Ramos (cell line): ENCODE measurements around the gene CARD9.

Experiments
- in situ Hi-C: fragments of 300-500 bp; cut with MboI; formaldehyde crosslinking; loops from one replicate; pipeline ENCODE4 v1.14.3; 2022; ENCODE audit warnings: low sequenced_read_pairs; ENCODE audit not compliant: unreplicated experiment

The CARD9 gene

GRCh38 chr9:136339173-136339957 lies 34.1 kb downstream of the CARD9 start:
- in situ Hi-C loops: loop anchor here (5.0 kb wide), 1 partner anchor 303 kb away; no protein-coding TSS in a partner anchor

- in situ Hi-C loops: loop anchor here (5.0 kb wide), 1 partner anchor 304 kb away; no protein-coding TSS in a partner anchor
Measured at GRCh38 chr9:136338511-136338910, 35.0 kb downstream of the CARD9 start.

DNA sequence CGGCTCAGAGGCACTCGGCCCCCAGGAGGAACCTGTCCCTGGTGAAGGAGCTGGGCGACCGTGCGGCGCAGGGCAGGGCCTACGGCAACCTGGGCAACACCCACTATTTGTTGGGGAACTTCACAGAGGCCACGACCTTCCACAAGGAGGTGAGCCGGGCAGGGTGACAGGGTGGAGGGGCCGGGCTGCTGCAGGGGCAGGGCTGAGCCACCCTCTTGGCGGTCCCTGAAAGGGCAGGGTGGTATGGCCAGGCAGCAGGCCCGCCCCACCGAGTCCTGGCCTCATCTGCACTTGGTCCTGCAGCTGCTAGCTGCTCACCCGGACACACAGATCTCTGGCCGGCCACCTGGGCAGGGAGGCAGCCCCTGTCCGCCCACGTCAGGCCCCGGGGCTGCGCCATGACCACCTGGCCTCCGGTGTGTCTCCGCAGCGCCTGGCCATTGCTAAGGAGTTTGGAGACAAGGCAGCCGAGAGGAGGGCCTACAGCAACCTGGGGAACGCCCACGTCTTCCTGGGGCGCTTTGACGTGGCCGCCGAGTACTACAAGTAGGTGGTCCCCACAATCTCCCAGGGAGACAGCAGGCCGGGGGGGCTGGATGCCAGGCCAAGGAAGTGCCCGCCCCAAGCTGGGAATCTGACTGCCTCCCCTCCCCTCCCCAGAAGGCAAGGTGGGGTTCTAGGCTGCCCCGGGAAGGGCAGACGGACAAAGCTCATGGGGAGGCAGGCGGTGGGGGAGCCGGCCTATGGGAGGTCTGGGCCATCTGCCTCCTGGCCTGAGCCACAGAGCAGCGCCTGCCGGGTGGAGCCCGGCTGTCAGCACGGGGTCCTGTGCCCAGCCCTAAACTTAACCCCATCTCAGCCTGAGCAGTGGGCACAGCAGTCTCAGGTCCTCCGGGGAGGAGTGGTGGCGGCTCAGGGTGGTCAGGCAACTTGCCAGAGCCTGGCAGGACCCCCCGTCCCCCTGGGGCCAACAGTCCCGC lies 35.8 kb downstream of the CARD9 start:
- in situ Hi-C loops: loop anchor here (5.0 kb wide), 1 partner anchor 305 kb away; no protein-coding TSS in a partner anchor

GRCh38 chr9:136336881-136337280 lies 36.6 kb downstream of the CARD9 start:
- in situ Hi-C loops: loop anchor here (5.0 kb wide), 1 partner anchor 305 kb away; no protein-coding TSS in a partner anchor

DNA sequence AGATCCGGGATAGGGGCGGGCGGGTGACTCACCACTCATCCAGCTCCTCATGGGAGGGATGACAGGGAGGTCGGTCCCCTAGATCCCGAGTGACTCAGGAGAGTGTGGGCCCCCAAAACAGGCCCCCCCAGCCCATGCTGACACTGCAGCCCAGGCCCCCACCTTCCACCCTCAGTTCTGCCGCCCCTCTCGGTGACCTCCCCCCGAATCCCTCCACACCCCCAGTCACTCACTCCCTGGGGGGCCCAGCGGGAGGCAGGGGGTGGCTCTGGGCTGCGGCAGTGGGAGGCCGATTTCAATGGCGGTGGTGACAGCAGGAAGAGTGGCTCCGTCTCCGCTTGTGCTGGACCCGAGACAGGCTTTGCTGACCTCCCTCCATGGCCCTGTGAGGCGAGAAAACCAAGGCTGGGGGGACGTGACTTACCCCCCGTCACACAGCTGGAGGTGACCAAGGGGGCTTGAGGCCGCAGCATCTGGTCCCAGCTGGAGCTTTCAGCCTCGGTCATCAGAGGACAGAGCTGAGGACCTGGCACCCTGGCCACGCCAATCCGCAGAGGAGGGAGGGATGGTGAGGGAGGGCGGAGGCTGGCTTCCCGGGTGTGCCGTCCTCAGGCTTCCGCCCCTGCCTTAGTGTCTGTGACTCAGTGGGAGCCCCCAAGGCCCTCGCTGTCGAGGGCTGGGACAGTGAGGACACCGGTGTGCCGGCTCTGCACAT lies 37.2 kb downstream of the CARD9 start:
- in situ Hi-C loops: loop anchor here (5.0 kb wide), 1 partner anchor 306 kb away; no protein-coding TSS in a partner anchor

- in situ Hi-C loops: loop anchor here (5.0 kb wide), 1 partner anchor 307 kb away; no protein-coding TSS in a partner anchor
Measured at GRCh38 chr9:136335296-136336155, 37.9 kb downstream of the CARD9 start.

DNA sequence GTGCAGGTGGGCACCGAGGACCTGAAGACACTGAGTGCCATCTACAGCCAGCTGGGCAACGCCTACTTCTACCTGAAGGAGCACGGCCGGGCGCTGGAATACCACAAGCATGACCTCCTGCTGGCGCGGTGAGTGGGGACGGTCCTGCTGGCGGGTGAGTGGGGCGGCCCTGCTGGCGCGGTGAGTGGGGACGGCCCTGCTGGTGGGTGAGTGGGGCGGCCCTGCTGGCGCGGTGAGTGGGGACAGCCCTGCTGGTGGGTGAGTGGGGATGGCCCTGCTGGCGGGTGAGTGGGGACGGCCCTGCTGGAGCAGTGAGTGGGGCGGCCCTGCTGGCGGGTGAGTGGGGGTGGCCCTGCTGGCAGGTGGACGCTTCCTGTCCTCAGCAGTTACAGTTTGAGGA lies 38.9 kb downstream of the CARD9 start:
- in situ Hi-C loops: no loop called here

- in situ Hi-C loops: no loop called here
Measured at GRCh38 chr9:136333486-136333885, 40.0 kb downstream of the CARD9 start.

GRCh38 chr9:136333045-136333444 lies 40.4 kb downstream of the CARD9 start:
- in situ Hi-C loops: no loop called here

DNA sequence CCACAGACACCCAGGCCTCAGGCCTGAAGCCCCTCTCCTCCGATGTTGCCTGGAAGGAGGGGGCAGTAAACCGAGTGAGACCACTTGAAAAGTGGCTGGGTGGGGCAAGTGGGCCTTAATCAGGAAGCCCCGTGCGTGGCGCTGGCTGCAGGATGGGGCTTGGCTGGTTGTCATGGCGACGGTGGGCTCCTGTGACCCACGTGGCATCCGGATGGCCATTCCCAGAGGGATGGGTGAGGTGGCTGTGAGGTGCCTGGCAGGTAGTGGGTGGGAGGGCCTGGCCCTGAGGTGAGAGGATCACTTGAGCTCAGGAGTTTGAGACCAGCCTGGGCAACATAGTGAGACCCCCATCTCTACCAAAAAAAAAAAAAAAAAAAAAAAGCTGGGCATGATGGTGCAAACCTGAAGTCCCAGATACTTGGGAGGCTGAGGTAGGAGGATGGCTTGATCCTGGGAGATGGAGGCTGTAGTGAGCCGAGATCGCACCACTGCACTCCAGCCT lies 40.9 kb downstream of the CARD9 start:
- in situ Hi-C loops: no loop called here

DNA sequence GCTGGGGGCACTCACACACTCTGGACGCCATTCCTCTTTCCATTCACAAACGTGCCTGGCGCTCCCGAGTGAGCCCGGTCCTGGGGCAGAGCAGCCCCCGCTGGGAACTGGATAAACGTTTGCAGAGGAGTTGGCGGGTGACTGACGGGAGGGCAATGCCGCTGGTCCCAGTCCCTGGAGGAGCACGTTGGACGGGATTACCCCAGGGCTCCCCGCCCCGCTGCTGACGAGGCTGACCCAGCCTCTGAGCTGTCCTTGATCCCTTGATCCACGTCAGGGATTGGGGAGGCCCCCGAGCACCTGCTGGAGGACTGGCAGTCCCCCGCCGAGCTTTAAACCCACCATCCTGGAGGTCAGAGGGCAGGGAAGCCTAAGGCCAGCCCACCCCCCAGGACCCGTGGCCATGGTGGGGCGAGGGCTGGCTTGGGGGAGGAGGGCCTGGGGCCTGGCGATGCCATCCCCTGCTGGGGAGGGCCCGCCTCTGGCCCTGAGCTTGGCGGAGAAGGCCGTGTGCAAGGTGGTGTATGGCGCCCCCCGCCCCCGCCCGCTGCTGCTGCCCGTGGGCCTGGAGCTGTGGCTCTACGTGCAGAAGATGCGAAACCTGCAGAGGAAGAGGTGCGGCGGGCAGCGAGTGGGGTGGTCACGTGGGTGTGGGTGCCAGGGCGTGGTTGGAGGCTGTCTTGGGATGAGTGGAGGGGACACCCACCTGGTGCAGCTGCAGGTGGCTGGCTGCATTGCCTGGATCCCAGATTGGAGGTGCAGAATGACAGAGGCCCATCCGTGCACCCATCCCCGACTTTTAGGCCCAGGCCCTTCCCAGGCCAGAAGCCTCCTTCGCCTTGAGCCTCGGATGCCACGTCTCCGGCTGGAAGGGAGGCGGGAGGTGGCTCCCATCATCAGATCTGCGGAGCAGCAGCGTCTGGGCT lies 41.6 kb downstream of the CARD9 start:
- in situ Hi-C loops: no loop called here

DNA sequence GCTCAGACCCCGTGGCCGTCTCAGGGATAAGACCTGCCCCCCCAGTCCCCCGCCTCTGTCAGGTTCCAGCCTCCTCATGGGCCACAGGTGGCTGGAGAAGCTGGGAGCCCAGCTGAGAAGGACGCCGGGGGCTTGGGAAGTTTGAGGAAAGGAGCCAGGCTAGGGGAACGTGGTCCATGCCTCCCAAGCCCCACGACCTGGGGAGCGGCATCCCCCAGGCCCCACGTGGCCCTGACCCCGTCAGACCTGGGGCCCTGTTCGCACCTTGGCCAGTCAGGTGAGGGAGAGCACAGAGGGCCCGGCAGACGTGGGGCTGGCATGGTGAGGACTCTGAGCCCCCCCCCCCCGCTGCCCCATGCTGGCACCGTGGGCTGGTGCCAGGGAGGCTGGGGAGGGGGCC lies 42.4 kb downstream of the CARD9 start:
- in situ Hi-C loops: no loop called here

GRCh38 chr9:136330406-136330990 lies 43.0 kb downstream of the CARD9 start:
- in situ Hi-C loops: no loop called here

DNA sequence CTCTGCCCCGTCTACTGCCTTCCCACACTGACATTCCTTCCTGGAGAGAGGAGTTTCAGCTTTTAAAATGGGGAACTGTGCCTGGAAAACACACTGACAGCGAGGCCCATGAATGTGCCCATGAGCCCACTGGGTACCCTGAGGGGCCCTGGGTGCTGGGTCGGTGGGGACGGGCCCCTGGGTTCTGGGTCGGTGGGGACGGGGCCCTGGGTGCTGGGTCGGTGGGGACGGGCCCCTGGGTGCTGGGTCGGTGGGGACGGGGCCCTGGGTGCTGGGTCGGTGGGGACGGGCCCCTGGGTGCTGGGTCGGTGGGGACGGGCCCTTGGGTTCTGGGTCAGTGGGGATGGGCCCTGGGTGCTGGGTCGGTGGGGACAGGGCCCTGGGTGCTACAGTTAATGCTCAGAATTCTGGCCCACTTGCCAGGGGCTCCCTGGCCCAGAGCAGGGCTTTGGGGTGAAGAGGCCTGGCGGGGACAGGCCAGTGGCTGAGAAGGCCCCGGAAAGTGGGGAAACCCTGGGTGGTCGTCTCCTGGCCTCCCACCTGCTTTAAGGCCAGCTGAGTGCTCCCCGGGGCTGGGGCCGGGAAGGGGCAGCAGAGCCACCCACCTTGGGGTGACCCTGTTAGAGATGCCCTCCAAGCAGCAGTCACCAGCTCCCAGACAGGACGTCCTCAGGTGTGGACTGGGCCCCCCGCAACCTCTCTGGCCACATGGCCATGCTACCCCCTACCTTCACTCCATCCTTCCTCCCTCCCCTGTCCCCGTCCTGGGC lies 43.6 kb downstream of the CARD9 start:
- in situ Hi-C loops: no loop called here

DNA sequence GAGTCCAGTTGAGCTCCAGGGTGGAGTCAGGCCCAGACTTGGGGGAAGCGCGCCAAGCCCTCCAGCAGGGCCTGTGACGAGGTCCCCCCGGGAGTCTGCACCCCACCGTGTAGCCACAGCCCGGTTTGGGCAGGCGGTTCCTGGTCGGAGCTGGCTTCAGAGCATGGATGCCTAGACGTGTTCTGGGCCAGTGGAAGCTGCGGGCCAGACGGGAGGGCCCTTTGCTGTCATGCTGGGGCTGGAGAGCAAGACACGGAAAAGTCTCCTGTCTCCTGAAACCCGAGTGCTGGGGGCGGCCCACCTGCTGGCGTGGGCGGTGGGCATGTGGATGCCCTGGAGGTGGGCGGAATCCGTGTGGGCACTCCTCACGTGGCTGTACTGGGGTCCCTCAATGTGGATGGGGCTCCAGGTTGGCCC lies 44.2 kb downstream of the CARD9 start:
- in situ Hi-C loops: no loop called here

GRCh38 chr9:136328622-136329041 lies 44.8 kb downstream of the CARD9 start:
- in situ Hi-C loops: no loop called here
